Esophagus muscularis mucosa (tissue), 4 donors: ENCODE measurements around the gene SPRED2.

Source experiments
- CTCF ChIP-seq, 3 experiments: fragments of 200-600 bp in 2 of 3; fragments of 450-650 bp in 1 of 3; sonication (generic) in 2 of 3; IDR thresholded peaks; one replicate each; pipeline ENCODE4 v1.5.1; 2017 to 2019; ENCODE audit warnings: antibody characterized with exemption in 3 of 3, mild to moderate bottlenecking in 2 of 3, moderate library complexity in 1 of 3
- EP300 ChIP-seq: sonication (generic); formaldehyde crosslinking; IDR thresholded peaks from one replicate; pipeline ENCODE4 v1.6.1; 2017; ENCODE audit warnings: antibody characterized with exemption
- POLR2A ChIP-seq: fragments of 450-650 bp; IDR thresholded peaks from one replicate; pipeline ENCODE4 v1.6.1; 2017; ENCODE audit warnings: antibody characterized with exemption, moderate library complexity, mild to moderate bottlenecking, low read depth
- POLR2AphosphoS5 ChIP-seq, 2 donors: sonication (generic); formaldehyde crosslinking; IDR thresholded peaks; one replicate each; pipeline ENCODE4 v1.6.1; 2017; ENCODE audit warnings: antibody characterized with exemption in 2 of 2

GRCh38 chr2:65392609-65393008 is 39.8 kb downstream of the SPRED2 start:
- TF ChIP-seq CTCF (IDR thresholded peaks at IDR 0.05) (no peak), POLR2A (no peak), POLR2AphosphoS5 (IDR thresholded peaks at IDR 0.05) (no peak), EP300 (no peak)
